GM12873 (cell line): ENCODE data around the gene CLEC4D.
"Not testable (repeated sequence)": the region's sequence is repeated elsewhere in the genome, so short reads cannot be mapped to it uniquely, and the experiment has no call there.

Source experiments
- TF ChIP-seq, protein P1 (sequence below): IDR thresholded peaks from 2 replicates; pipeline ENCODE4 v1.5.1; 2012; ENCODE audit warnings: low read depth, mild to moderate bottlenecking, moderate library complexity, low read length, control low read depth; ENCODE audit not compliant: insufficient read depth; ENCODE audit errors: missing control alignments

The CLEC4D gene

DNA sequence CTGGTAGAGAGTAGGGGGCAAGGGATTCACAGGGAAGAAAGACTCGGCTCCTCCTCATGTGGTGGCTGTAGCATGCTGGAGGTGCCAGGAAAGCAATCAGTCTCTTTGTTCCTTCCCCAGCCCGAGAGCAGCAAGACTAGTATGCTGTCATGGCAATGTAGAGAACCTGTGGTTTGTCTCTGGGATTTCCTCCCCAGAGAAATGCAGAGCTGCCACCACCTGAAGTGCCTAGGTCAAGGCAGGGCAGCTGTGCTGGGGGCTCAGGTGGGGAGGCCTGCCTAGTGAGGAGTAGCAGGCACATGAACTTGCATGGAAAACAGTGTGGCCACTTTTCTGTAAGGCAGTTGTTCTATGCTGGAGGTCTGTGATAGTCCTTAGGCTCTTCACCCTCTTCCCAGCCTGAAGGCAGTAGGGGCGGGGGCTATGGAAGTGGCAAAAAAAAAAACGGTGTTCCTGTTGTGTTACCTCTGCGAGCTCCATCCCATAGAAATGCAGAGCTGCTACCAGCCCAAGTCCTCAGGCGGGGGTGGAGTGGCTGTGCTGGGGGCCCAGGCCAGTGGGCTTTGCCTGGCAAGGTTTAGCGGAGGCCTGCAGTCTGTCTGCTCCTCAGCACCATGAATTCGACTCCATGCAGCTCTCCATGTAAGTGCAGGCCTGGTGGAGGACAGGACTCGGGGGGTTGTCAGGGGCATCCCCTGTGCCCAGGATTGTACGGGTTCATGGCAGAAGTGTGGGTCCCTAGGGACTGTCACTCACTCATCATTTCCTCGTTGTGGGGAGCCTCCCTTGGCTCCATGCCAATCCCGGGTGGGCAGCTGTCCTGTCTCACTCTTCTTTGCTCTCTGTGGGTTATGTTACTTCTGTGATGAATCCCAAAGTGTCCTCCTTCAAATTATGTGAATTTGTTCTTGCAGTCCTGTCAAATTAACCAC is 4.1 kb upstream of the CLEC4D start:
- TF ChIP-seq, protein P1, sequence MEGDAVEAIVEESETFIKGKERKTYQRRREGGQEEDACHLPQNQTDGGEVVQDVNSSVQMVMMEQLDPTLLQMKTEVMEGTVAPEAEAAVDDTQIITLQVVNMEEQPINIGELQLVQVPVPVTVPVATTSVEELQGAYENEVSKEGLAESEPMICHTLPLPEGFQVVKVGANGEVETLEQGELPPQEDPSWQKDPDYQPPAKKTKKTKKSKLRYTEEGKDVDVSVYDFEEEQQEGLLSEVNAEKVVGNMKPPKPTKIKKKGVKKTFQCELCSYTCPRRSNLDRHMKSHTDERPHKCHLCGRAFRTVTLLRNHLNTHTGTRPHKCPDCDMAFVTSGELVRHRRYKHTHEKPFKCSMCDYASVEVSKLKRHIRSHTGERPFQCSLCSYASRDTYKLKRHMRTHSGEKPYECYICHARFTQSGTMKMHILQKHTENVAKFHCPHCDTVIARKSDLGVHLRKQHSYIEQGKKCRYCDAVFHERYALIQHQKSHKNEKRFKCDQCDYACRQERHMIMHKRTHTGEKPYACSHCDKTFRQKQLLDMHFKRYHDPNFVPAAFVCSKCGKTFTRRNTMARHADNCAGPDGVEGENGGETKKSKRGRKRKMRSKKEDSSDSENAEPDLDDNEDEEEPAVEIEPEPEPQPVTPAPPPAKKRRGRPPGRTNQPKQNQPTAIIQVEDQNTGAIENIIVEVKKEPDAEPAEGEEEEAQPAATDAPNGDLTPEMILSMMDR = no peak

DNA sequence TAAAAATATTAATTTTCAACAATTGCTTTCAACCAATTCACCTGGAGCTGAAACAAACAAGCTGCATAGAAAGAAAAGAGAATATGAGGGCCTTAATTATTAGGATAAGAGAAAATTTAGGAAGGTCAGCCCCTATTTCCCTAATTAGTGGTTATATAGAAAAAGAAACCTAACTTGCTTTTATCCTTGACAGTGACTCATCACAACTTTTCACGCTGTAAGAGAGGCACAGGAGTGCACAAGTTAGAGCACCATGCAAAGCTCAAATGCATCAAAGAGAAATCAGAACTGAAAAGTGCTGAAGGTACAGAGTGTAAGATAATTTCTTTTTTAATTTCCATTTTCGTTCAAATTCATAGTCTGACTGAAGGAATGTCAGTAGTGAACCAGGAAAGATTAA is 4.7 kb downstream of the CLEC4D start:
- TF ChIP-seq, protein P1 = no peak

DNA sequence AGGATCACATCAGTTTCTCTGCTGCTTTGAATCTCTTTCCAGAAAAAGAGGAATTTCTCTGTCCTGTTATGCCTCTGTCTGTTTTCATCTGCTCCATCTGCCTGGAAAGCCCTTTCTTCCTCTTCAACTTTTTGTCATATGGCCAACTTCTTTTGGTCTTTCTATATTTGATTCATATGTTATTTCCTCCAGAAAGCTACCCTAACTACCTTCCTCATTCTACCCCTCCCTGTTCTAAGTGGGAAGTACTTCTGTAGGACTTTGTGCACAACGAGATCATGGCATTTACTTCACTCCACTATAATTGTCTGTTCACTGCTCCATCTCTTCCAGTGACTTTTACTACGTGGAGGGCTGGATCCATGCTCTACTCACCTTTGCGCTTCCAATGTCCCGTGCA is 5.9 kb downstream of the CLEC4D start:
- TF ChIP-seq, protein P1 = no peak

DNA sequence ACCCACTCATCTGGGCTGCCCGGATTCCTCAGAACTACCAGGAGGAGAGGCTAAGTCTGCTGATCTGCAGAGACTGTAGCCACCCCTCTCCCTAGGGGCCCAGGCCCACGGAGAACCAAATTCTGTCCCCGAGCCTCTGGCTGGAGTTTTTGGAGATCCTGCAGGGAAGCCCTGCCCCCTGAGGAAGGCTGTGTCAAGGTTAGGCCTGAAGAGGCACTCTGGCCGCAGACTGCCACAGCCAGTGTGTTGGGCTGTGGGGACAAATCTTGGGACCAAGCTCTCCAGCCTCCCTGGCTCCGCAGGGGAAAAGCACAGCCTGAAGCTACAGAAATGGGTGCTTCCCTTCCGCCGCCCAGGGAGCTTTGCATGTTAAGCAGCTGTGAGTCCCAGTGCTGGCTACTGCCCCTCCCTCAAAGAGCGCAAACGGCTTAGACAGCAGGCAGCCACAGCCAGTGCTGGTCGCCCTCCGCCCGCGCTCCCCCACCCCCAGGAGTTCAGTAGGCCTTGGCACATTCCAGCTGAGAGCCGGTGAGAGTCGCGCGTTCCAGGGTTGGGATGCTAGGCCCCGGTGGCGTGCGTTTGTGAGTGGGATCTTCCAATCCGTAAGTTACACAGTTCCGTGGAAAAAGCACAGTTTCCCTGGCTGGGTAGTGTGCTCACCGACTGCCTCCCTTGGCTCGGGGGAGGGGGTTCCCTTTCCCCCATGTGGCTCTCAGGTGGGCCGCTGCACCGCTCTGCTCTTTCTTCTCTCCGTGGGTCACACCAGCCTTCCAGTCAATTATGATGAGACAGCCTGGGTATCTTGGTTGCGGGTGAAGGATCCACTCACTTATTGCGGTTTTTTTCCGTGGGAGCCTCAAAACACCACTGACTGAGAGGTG is 14.2 kb downstream of the CLEC4D start:
- TF ChIP-seq, protein P1 = no peak

DNA sequence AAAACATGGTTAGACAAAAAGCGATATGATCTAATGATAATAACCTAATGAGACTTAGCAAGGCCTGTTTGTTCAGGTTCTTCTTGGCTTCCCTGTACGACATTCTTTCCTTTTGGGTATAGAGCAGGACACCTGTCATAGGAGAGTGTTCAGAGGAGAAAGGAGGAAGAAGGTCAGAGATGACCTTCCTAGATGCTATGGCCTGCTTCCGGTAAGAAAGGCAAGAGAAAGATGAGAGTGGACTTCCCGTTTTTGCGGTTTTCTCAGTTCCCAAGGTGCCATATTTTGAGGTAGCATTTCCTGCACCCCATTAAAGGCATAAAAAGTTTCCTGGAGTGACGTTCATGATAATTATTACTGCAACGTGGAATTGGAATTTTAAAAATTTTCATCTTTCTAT is 18.7 kb downstream of the CLEC4D start:
- TF ChIP-seq, protein P1 = no peak

DNA sequence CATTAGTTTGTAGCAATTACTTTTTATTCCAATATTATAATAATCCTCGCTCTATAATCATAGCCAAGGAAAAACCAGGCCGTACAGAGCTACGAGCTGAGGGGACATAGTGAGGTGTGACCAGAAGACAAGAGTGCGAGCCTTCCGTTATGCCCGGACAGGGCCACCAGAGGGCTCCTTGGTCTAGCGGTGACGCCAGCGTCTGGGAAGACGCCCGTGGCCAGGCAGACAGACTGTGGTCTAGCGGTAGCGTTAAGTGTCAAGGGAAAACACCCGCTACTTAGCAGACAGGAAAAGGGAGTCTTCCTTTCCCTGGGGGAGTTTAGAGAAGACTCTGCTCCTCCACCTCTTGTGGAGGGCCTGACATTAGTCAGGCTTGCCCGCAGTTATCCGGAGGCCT is 24.5 kb downstream of the CLEC4D start:
- TF ChIP-seq, protein P1 = peak; percentile 34

DNA sequence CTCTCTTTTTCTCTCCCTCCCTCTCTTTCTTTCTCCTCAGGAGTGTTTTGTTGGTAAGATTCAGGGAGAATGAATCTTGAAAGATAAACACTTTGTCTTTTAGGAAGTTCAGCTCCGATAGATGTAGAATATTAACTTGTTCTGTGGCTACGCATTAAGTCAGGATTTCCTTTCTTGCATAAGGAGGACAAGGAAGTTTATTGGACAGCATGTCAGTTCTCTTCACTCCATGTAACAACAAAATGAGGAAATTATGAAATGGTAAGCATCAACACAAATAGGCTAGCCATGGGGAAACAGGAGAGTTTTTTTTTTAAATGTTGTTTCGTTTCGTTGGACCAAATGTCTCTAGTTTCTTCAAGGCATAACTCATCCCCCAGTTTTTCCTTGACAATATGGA is 27.5 kb downstream of the CLEC4D start, which contains the start of gene CLEC4E:
Gene CLEC4E, minus strand, starts transcription at position 75 of the 400 bp plus-strand sequence. CDS start 108 bp downstream, outside the sequence.
- TF ChIP-seq, protein P1 = not testable (repeated sequence)
